HG02973 (cell line): ENCODE measurements around the gene BGLAP.
A peak's percentile ranks its signal among the peaks of the same experiment; 100 is the strongest.

Experiments
- ATAC-seq: cut with Tn5 transposase; IDR thresholded peaks from one replicate; pipeline ENCODE4 v1.9.1; 2021; ENCODE audit warnings: moderate library complexity; ENCODE audit not compliant: unreplicated experiment

Gene BGLAP

GRCh38 chr1:156226116-156226538, 15.9 kb upstream of the BGLAP start:
- ATAC-seq = peak; percentile 56

GRCh38 chr1:156226782-156227181, 15.2 kb upstream of the BGLAP start:
- ATAC-seq = no peak

GRCh38 chr1:156228501-156228900, 13.5 kb upstream of the BGLAP start:
- ATAC-seq = no peak

- no peak for ATAC-seq
Observed at GRCh38 chr1:156229809-156230472, 12.0 kb upstream of the BGLAP start.

GRCh38 chr1:156230473-156230837, 11.5 kb upstream of the BGLAP start:
- no peak for ATAC-seq

GRCh38 chr1:156232201-156232894, 9.6 kb upstream of the BGLAP start:
- no peak for ATAC-seq

GRCh38 chr1:156233426-156234127, 8.4 kb upstream of the BGLAP start:
- ATAC-seq = no peak

- ATAC-seq = no peak
Observed at GRCh38 chr1:156236164-156236563, 5.8 kb upstream of the BGLAP start.

- ATAC-seq = no peak
Observed at GRCh38 chr1:156238248-156238647, 3.7 kb upstream of the BGLAP start.

GRCh38 chr1:156241311-156241811, 623 bp upstream of the BGLAP start:
- ATAC-seq = no peak

GRCh38 chr1:156242738-156243137, 754 bp downstream of the BGLAP start:
- no peak for ATAC-seq

GRCh38 chr1:156244126-156244525, 2.1 kb downstream of the BGLAP start:
- no peak for ATAC-seq

- no peak for ATAC-seq
Observed at GRCh38 chr1:156244712-156245111, 2.7 kb downstream of the BGLAP start.

GRCh38 chr1:156245451-156246232, 3.7 kb downstream of the BGLAP start:
- no peak for ATAC-seq

- no peak for ATAC-seq
Observed at GRCh38 chr1:156246241-156246780, 4.3 kb downstream of the BGLAP start.

GRCh38 chr1:156246781-156247459, 4.9 kb downstream of the BGLAP start:
- no peak for ATAC-seq

- ATAC-seq = no peak
Observed at GRCh38 chr1:156247460-156248322, 5.7 kb downstream of the BGLAP start, which contains the start of gene PAQR6. TSS of gene PAQR6 (minus strand) at chr1:156248056. CDS start at chr1:156246731, 1,325 bp downstream.

GRCh38 chr1:156248323-156248683, 6.3 kb downstream of the BGLAP start:
- no peak for ATAC-seq

- ATAC-seq = no peak
Observed at GRCh38 chr1:156249593-156249992, 7.6 kb downstream of the BGLAP start.
